Measurements from ENCODE around the gene SACS. TPM values are rescaled to one million over a fixed set of nuclear protein-coding genes. Genes with fewer than 3 reads are reported as not detected.
A peak's percentile ranks its signal among the peaks of the same experiment; 100 is the strongest.

Gene SACS
- total RNA-seq, 4 donors from 2014 or later: 60.8 to 77.5 (median 65.4) TPM

DNA sequence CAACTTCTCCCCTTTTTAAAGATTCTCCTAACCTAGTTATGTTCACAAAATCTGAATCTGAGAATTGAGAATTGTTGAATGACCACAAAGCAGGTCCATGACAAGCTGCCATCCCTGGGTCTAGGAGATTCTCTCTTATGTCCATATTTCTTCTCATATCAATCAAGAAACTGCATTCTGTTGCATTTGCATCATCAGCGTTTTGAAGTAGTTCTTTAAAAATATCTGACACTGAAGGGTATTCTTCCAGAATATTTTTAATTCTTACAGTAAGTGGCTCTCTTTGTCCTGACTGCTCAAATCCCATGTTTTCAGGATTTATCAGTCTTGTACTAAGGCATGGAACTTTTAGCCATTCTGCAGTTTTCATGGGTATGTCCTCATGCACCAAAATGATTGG is 94.3 kb downstream of the SACS start:
- ATAC-seq: no peak
- WGBS, 2 donors (ENCODE audit: low coverage in 1 of 2): 84 to 100% methylated on average over 1 of the region's 1 CpG
- no peak for TF ChIP-seq EP300 (IDR thresholded peaks at IDR 0.05)
- TF ChIP-seq POLR2AphosphoS5 (IDR thresholded peaks at IDR 0.05): no peak
- TF ChIP-seq CTCF (IDR thresholded peaks at IDR 0.05): no peak
- no peak for TF ChIP-seq POLR2A (IDR thresholded peaks at IDR 0.05)

DNA sequence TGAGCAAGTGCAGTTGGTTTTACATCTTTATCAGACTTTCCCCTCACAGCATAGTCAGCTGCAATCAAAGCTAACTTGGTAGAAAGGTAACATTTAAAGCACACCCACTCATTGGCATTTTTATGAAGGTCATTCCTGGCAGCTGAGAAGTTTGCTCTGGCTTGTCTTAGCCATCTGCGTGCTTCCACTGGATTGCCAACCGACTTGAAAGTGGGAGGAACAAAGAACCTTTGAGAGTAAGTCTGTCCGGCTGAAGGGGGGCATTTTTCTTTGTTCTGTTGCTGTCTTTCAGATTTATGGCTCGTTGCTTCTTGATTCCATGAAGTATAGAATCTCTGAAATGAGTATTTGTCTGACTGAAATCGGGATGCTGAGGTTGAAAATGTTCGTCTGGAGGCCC is 103.1 kb downstream of the SACS start:
- H3K36me3 ChIP-seq: peaks cover 0 to 4% of the 10 kb centered on the region in 2 donors
- TF ChIP-seq POLR2A (IDR thresholded peaks at IDR 0.05) (no peak), POLR2AphosphoS5 (IDR thresholded peaks at IDR 0.05) (no peak), EP300 (IDR thresholded peaks at IDR 0.05) (no peak), CTCF (IDR thresholded peaks at IDR 0.05) (no peak)
- H3K4me3 ChIP-seq: no peak overlapping the region
- H3K27me3 ChIP-seq: no peaks in the 10 kb centered on the region
- no peak overlapping the region for H3K27ac ChIP-seq
- H3K9me3 ChIP-seq: peaks cover 0 to 2% (median 0%) of the 10 kb centered on the region in 3 donors
- no peak for ATAC-seq
- WGBS, 2 donors (ENCODE audit: low coverage in 1 of 2): 81 to 94% methylated on average over 5 to 6 of the region's 6 CpGs
- H3K4me1 ChIP-seq: no peaks in the 10 kb centered on the region

More for the DNA sequence above, 94.3 kb downstream of the SACS start:
- H3K27ac ChIP-seq: no peak overlapping the region
- H3K36me3 ChIP-seq: peaks cover 3 to 32% of the 10 kb centered on the region in 2 donors
- no peak overlapping the region for H3K4me3 ChIP-seq
- H3K27me3 ChIP-seq: no peaks in the 10 kb centered on the region
- no peaks in the 10 kb centered on the region for H3K9me3 ChIP-seq
- H3K4me1 ChIP-seq: peaks cover 0 to 14% (median 0%) of the 10 kb centered on the region in 3 donors

GRCh38 chr13:23325191-23325590 is 108.3 kb downstream of the SACS start:
- Histone ChIP-seq H3K27me3 (no peaks in the 10 kb centered on the region), H3K4me1 (peaks cover 0 to 33% (median 11%) of the 10 kb centered on the region in 3 donors), H3K4me3 (no peak overlapping the region), H3K9me3 (no peaks in the 10 kb centered on the region), H3K27ac (peak overlapping the region in 1 of 4 donors; percentile 65), H3K36me3 (no peaks in the 10 kb centered on the region)
- ATAC-seq: no peak
- TF ChIP-seq CTCF (IDR thresholded peaks at IDR 0.05): no peak
- TF ChIP-seq POLR2A (IDR thresholded peaks at IDR 0.05): no peak
- no peak for TF ChIP-seq POLR2AphosphoS5 (IDR thresholded peaks at IDR 0.05)
- no peak for TF ChIP-seq EP300 (IDR thresholded peaks at IDR 0.05)
- whole genome bisulfite sequencing, 2 donors (ENCODE audit: low coverage in 1 of 2): 64 to 80% methylated on average over 2 of the region's 2 CpGs

DNA sequence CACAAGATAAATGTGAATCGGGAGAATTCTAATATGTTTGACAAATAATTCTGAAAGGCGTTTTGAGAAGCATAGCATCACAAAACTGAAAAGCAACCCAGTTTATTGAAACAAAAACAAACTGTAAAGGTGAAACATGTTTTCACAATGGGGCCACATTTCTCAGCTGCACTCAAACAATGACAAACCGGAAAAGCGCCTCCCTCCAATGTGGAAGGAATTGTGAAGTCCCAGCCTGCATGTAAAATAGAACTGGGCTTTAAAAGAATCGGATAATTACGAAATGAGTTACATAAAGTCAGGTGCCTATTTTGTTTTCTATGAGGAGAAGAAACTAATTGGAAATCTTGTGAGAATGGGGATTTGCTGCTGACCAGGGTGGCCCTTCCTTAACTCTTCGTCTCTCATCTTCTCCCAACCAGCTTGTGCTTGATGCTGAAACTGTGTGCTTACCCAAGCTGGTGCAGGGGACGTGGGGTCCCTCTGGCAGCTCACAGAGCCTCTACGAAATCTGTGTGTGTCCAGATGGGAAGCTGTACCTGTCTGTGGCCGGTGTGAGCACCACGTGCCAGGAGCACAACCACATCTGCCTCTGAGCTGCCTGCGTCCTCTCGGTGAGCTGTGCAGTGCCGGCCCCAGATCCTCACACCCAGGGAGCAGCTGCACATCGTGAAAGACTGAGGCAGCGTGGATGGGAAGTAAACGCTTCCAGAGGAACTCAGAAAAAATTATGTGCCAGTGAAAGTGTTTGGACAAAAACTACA is 109.4 kb downstream of the SACS start:
- H3K4me3 ChIP-seq: peak overlapping the region in 1 of 2 donors; percentile 3

More for the DNA sequence above, 109.4 kb downstream of the SACS start:
- Histone ChIP-seq H3K27ac (peak overlapping the region in 3 of 4 donors; percentile 41 to 65 (median 58)), H3K4me1 (peaks cover 0 to 39% (median 11%) of the 10 kb centered on the region in 3 donors), H3K36me3 (no peaks in the 10 kb centered on the region), H3K9me3 (no peaks in the 10 kb centered on the region), H3K27me3 (no peaks in the 10 kb centered on the region)
- no peak for ATAC-seq
- TF ChIP-seq POLR2A (IDR thresholded peaks at IDR 0.05) (no peak), CTCF (IDR thresholded peaks at IDR 0.05) (no peak), EP300 (IDR thresholded peaks at IDR 0.05) (no peak), POLR2AphosphoS5 (IDR thresholded peaks at IDR 0.05) (no peak)
- WGBS, 2 donors (ENCODE audit: low coverage in 1 of 2): 34 to 56% methylated on average over 10 to 16 of the region's 17 CpGs

Data from gastroesophageal sphincter (tissue), 4 donors.